SK-MEL-5 (cell line): ENCODE data around the gene ZNF224. TPM values are rescaled to one million over a fixed set of nuclear protein-coding genes. Genes with fewer than 3 reads are reported as not detected.
"Not testable (repeated sequence)": the region's sequence is repeated elsewhere in the genome, so short reads cannot be mapped to it uniquely, and the experiment has no call there.

ENCODE experiments used
- DNase-seq: peaks from one replicate; pipeline ENCODE4 v3.0.0-alpha.2; 2016; ENCODE audit warnings: low read depth, low spot score
- in situ Hi-C: cut with HindIII; loops from 2 replicates; pipeline ENCODE4 v1.10.0; 2016; ENCODE audit warnings: low sequenced_read_pairs, high pct_unique_total_duplicates, low pct_unique_long_range_greater_than_20kb
- small RNA-seq, 2 experiments: library from RNA; depleted of rRNA; stranded (forward); fragments of <200 nt; gene quantifications; one replicate each; pipeline ENCODE3, GENCODE V24; 2014
- total RNA-seq: library from RNA; depleted of rRNA; stranded (reverse); fragments of >200 nt; shearing (Covaris generic); gene quantifications from 2 replicates; pipeline ENCODE4 v1.2.3, GENCODE V29; 2014; rRNA removed

Gene ZNF224
- total RNA-seq, 1 experiment from 2014 or later = 17.7 TPM

DNA sequence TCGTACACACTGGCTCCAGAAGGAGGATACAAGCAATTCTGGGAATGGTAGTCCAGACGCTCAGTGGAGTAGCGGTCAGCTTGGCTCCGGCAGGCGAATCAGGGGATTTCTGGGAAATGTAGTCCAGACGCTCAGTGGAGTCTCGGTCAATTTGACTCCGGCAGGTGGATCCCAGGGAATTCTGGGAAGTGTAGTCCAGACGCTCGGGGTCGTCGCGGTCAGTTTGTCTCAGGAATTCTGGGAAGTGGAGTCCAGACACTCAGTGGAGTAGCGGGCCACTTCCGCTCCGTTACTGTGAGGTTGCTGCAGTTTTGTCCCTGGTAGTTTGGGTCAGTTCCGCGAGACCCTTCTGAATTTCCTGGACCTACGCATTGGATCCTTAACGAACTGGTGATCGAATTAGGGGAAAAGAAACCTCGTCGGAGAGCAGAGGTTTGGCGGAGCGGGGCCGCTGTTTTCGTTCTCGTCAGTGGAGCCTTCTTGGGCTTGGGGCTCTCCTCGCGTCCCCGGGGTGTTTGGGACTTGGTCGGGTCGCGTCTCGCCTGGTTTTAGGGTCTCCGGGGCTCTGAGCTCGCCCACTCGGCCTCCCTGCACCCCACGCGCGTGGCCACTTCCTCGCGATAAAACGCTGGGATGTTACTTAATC, 19.1 kb downstream of the ZNF224 start, which contains the start of gene ZNF225:
Gene ZNF225, plus strand, starts transcription at position 262 of the 646 bp plus-strand sequence. CDS start 2,429 bp downstream, outside the sequence.
- in situ Hi-C loops = no loop called here
- peak; percentile 98 for DNase-seq

DNA sequence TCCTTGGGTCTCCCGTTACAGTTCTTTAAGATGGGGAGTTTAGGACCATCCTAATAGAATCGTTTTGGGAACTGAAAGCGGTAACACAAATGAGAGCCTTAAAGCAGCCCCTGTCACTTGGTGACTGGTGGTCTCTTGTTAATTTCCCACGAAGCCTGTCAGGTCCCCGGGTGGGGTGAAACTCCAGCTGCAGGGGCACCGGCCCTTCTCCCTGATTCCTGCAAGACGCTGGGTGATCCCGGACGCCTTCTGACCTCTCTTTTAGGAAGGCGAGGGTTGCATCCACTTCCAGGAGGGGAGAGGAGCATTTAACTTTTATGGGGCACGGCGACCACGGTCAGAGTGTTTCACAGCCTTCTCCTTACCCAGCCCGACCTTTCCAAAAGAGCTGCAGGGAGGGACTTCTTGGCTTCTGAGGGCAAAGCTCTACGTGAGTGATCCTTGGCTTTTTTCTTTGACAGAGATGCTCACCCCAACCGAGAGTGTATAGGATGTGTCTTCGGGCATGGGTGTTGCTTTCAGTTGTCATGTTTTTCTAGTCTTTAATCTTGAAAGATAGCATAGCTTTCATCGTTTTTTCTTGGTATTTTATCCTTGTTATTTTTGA, 19.7 kb downstream of the ZNF224 start:
- in situ Hi-C loops = no loop called here
- peak; percentile 3 for DNase-seq

DNA sequence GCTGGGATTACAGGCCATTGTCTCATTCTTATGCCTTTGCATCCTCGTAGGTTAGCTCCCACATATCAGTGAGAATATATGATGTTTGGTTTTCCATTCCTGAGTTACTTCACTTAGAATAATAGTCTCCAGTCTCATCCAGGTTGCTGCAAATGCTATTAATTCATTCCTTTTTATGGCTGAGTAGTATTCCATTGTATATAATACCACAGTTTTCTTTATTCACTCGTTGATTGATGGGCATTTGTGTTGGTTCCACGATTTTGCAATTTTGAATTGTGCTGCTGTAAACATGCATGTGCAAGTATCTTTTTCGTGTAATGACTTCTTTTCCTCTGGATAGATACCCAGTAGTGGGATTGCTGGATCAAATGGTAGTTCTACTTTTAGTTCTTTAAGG, 27.0 kb downstream of the ZNF224 start:
- in situ Hi-C loops, DNase-seq: not testable (repeated sequence)

DNA sequence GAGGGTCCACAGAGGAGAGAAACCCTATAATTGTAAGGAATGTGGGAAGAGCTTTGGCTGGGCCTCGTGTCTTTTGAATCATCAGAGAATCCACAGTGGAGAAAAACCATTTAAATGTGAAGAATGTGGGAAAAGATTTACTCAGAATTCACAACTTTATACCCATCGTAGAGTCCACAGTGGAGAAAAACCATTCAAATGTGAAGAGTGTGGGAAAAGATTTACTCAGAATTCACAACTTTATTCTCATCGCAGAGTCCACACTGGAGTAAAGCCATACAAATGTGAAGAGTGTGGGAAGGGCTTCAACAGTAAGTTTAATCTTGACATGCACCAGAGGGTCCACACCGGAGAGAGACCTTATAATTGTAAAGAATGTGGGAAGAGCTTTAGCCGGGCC, 37.8 kb downstream of the ZNF224 start:
- no peak for DNase-seq
- in situ Hi-C loops = no loop called here

DNA sequence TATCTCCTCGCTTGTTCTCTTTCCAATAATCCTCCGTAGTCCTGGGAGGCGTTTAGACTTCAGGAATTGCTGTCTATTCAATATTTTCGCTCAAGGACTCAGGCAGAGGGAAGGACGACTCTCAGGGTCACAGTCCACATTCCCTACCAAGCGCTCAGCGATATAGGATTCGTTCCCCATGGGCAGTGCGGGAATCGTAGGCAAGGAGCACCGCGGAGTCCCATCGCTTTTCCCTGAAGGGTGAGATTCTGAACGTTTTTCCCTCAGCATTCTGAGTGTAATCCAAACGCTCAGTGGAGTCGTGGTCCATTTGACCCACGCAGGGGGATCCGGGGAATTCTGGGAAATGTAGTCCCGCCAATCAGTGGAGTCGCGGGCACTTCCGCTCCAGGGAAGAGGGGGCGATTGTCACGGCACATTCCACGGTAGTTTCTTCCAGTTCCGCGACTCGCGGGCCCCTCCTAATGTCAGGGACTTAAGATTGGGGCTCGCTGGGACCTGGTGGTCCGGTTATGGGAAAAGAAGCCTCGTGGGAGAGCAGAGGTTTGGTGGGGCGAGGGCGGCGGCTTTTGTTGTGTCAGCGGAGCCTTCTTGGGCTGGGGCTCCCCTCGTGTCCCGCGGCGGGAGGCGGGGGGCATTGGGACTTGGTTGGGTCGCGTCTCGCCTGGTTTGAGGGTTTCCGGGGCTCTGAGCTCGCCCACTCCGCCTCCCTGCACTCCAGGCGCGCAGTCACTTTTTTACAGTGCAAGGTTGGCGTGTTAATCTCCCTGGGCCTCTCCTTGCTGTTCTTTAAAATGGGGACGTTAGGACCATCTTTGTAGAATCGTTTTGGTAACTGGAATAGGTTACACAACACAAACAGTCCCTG, 47.3 kb downstream of the ZNF224 start, which contains the start of gene ZNF234:
Gene ZNF234, plus strand, starts transcription at position 364 of the 868 bp plus-strand sequence. CDS start 3,079 bp downstream, outside the sequence.
- peak; percentile 73 for DNase-seq
- in situ Hi-C loops = no loop called here

DNA sequence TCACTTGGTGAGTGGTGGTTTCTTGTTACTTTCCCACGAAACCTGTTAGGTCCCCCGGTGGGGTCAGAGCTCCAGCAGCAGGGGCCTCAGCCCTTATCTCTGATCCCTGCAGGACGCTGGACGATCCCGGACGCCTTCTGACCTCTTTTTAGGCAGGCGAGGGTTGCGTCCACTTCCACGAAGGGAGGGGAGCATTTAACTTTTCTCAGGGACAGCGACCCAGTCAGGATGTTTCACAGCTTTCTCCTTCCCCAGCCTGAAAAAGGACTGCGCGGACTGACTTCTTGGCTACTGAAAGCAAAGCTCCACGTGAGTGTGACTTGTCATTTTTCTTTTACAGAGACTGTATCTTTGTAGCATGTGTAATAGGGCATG, 47.9 kb downstream of the ZNF224 start:
- no peak for DNase-seq
- in situ Hi-C loops = no loop called here

DNA sequence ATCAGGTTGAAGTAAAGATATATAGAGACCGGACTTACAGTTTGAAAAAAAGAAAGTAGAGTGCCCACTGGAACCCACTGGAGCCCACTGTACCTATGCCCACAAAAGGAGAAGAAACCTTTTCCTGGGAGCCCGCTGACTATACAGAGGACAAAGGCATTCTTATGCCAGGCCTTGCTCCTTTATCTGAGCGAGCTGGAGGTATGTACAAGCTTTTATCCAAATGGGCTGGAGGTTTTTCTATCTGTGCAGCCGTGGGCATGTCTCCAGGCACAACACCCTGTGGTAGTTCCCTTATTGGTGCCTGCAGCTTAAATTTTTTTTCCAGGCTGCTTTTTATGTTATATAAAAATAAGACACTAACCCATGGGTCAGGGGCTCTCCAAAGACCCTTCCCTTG, 55.6 kb downstream of the ZNF224 start:
- in situ Hi-C loops = no loop called here
- no peak for DNase-seq

DNA sequence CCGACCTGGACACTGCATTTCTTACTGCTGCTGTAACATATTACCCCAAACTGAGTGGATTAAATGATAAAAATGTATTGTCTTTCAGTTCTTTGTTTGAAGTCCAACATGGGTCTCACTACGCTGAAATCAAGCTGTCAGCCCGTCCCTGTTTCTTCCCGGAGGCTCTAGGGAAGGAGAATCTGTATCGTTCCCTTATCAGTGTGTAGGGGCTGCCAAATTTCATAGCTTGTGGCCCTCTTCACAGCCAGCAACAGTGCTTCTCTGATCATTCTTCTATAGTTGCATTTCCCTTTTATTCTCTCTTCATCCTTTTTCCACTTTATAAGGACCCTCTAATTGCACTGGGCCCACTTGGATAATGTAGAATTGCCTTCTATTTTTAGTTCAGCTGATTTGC, 57.3 kb downstream of the ZNF224 start:
- DNase-seq = no peak
- in situ Hi-C loops = no loop called here

DNA sequence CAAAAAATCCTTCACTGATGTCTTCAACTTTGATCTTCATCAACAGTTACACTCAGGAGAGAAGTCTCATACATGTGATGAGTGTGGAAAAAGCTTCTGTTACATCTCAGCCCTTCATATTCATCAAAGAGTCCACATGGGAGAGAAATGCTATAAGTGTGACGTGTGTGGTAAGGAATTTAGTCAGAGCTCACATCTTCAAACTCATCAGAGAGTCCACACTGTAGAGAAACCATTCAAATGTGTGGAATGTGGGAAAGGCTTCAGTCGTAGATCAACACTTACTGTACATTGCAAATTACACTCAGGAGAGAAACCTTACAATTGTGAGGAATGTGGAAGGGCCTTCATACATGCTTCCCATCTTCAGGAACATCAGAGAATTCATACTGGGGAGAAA, 62.3 kb downstream of the ZNF224 start:
- DNase-seq = no peak
- in situ Hi-C loops = no loop called here

Small RNAs within 50 kb of the gene (small RNA-seq; reads per million reads assigned to genes)
- 0 reads per million in 2 experiments for gene RNU6-902P

Other genes starting within 250 kb of the ZNF224 start
- gene ZNF404, start 210.4 kb upstream of the ZNF224 start, total RNA-seq = 0.40 TPM in 1 of 2 replicates, not detected in the other
- gene ZNF45, start 159.1 kb upstream of the ZNF224 start, total RNA-seq = 9.5 and 12.5 TPM in 2 replicates
- 1.6 and 3.0 TPM in 2 replicates for gene ZNF221, start 143.1 kb upstream of the ZNF224 start, total RNA-seq
- gene ZNF155, start 110.2 kb upstream of the ZNF224 start, total RNA-seq = 7.5 and 7.9 TPM in 2 replicates
- 3.3 and 6.6 TPM in 2 replicates for gene ZNF230, start 91.4 kb upstream of the ZNF224 start, total RNA-seq
- gene ZNF222, start 69.0 kb upstream of the ZNF224 start, total RNA-seq = 5.5 and 9.0 TPM in 2 replicates
- 3.7 and 3.9 TPM in 2 replicates for gene ZNF223, start 42.3 kb upstream of the ZNF224 start, total RNA-seq
- gene ZNF284, start 22.2 kb upstream of the ZNF224 start, total RNA-seq = 3.2 and 3.5 TPM in 2 replicates
- gene ZNF225, start 19.0 kb downstream of the ZNF224 start, total RNA-seq = 3.4 and 4.4 TPM in 2 replicates
- 7.0 and 7.4 TPM in 2 replicates for gene ZNF234, start 47.2 kb downstream of the ZNF224 start, total RNA-seq
- 9.5 and 21.2 TPM in 2 replicates for gene ZNF226, start 70.7 kb downstream of the ZNF224 start, total RNA-seq
- gene ZNF227, start 118.2 kb downstream of the ZNF224 start, total RNA-seq = 16.2 and 16.7 TPM in 2 replicates
- 0.35 and 0.61 TPM in 2 replicates for gene ZNF233, start 165.5 kb downstream of the ZNF224 start, total RNA-seq
- 4.7 and 5.1 TPM in 2 replicates for gene ZNF235, start 210.7 kb downstream of the ZNF224 start, total RNA-seq